Liver (tissue), 3 donors: ENCODE data around the gene PLPPR2.

ENCODE experiments used
- FOXA1 ChIP-seq: IDR thresholded peaks from 2 replicates; pipeline ENCODE4 v1.6.1; 2016; ENCODE audit warnings: antibody characterized with exemption
- GABPA ChIP-seq, 2 donors: IDR thresholded peaks in 1 of 2; conservative IDR thresholded peaks in 1 of 2; 2 replicates each; pipeline ENCODE4 v1.6.1; 2016; ENCODE audit warnings: antibody characterized with exemption in 2 of 2, mild to moderate bottlenecking in 1 of 2, moderate library complexity in 1 of 2
- HNF4G ChIP-seq: IDR thresholded peaks from 2 replicates; pipeline ENCODE4 v1.6.1; 2016; ENCODE audit warnings: antibody characterized with exemption
- JUND ChIP-seq, 2 donors: IDR thresholded peaks; 2 replicates each; pipeline ENCODE4 v1.6.1; 2016; ENCODE audit warnings: antibody characterized with exemption in 2 of 2
- MAX ChIP-seq: IDR thresholded peaks from 2 replicates; pipeline ENCODE4 v1.6.1; 2016; ENCODE audit warnings: antibody characterized with exemption
- NR2F2 ChIP-seq: IDR thresholded peaks from 2 replicates; pipeline ENCODE4 v1.6.1; 2016; ENCODE audit warnings: antibody characterized with exemption
- RAD21 ChIP-seq, 2 donors: IDR thresholded peaks; 2 replicates each; pipeline ENCODE4 v1.6.1; 2016; ENCODE audit warnings: antibody characterized with exemption in 2 of 2, mild to moderate bottlenecking in 2 of 2
- RXRA ChIP-seq, 2 donors: IDR thresholded peaks; 2 replicates each; pipeline ENCODE4 v1.6.1; 2017 to 2018; ENCODE audit warnings: antibody characterized with exemption in 2 of 2, mild to moderate bottlenecking in 1 of 2
- SP1 ChIP-seq: IDR thresholded peaks from 2 replicates; pipeline ENCODE4 v1.6.1; 2018; ENCODE audit warnings: antibody characterized with exemption, mild to moderate bottlenecking
- TAF1 ChIP-seq: conservative IDR thresholded peaks from 2 replicates; pipeline ENCODE4 v1.6.1; 2016; ENCODE audit warnings: antibody characterized with exemption, mild to moderate bottlenecking
- YY1 ChIP-seq: IDR thresholded peaks from 2 replicates; pipeline ENCODE4 v1.6.1; 2016; ENCODE audit warnings: antibody characterized with exemption, mild to moderate bottlenecking
- TF ChIP-seq, protein P1 (sequence below): fragments of 150-350 bp; IDR thresholded peaks from 2 replicates; pipeline ENCODE4 v1.5.1; 2017; ENCODE audit warnings: improper control_type of control experiment, low read depth, low read length; ENCODE audit not compliant: missing input control
- TF ChIP-seq, protein P2 (sequence below): IDR thresholded peaks from 2 replicates; pipeline ENCODE4 v1.6.1; 2016; ENCODE audit warnings: antibody characterized with exemption, mild to moderate bottlenecking
- TF ChIP-seq, protein P3 (sequence below): IDR thresholded peaks from 2 replicates; pipeline ENCODE4 v1.6.1; 2016; ENCODE audit warnings: antibody characterized with exemption
- donor health status: healthy.
- donor health status: healthy.

DNA sequence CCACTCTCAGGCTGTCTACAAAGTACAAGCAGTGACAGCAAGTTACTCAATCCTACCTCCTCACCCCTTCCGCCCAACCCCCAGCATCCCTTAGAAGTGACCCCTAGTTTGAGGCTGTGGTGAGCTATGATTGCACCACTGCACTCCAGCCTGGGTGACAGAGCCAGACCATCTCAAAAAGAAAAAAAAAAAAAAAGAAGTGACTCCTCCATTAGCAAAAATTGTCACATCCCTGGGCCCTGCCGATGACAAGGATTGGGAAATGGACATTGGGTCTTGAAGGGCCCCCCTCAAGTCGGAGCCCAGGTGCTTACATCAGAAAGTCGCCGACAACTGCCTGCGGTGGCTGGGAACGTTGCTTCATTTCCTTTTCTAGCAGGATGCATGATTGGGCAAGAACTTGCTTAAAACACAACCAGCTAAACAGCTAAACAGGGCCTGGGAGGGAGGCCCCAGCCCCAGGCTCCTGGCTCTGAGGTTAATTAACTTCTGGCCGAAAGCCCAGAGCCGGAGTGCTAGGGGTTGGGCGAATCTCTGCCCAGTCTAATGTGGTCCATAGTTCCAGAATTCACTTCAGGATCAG, 31.1 kb upstream of the PLPPR2 start:
- TF ChIP-seq, protein P1, sequence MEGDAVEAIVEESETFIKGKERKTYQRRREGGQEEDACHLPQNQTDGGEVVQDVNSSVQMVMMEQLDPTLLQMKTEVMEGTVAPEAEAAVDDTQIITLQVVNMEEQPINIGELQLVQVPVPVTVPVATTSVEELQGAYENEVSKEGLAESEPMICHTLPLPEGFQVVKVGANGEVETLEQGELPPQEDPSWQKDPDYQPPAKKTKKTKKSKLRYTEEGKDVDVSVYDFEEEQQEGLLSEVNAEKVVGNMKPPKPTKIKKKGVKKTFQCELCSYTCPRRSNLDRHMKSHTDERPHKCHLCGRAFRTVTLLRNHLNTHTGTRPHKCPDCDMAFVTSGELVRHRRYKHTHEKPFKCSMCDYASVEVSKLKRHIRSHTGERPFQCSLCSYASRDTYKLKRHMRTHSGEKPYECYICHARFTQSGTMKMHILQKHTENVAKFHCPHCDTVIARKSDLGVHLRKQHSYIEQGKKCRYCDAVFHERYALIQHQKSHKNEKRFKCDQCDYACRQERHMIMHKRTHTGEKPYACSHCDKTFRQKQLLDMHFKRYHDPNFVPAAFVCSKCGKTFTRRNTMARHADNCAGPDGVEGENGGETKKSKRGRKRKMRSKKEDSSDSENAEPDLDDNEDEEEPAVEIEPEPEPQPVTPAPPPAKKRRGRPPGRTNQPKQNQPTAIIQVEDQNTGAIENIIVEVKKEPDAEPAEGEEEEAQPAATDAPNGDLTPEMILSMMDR: no peak
- TF ChIP-seq, protein P2, sequence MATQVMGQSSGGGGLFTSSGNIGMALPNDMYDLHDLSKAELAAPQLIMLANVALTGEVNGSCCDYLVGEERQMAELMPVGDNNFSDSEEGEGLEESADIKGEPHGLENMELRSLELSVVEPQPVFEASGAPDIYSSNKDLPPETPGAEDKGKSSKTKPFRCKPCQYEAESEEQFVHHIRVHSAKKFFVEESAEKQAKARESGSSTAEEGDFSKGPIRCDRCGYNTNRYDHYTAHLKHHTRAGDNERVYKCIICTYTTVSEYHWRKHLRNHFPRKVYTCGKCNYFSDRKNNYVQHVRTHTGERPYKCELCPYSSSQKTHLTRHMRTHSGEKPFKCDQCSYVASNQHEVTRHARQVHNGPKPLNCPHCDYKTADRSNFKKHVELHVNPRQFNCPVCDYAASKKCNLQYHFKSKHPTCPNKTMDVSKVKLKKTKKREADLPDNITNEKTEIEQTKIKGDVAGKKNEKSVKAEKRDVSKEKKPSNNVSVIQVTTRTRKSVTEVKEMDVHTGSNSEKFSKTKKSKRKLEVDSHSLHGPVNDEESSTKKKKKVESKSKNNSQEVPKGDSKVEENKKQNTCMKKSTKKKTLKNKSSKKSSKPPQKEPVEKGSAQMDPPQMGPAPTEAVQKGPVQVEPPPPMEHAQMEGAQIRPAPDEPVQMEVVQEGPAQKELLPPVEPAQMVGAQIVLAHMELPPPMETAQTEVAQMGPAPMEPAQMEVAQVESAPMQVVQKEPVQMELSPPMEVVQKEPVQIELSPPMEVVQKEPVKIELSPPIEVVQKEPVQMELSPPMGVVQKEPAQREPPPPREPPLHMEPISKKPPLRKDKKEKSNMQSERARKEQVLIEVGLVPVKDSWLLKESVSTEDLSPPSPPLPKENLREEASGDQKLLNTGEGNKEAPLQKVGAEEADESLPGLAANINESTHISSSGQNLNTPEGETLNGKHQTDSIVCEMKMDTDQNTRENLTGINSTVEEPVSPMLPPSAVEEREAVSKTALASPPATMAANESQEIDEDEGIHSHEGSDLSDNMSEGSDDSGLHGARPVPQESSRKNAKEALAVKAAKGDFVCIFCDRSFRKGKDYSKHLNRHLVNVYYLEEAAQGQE: peak; percentile 69
- TF ChIP-seq NR2F2: no peak
- peak; percentile 65 for TF ChIP-seq YY1
- peak; percentile 5 for TF ChIP-seq HNF4G
- TF ChIP-seq RXRA (IDR thresholded peaks at IDR 0.05): peak; percentile 66 to 70
- peak in 1 of 2 donors; percentile 22 for TF ChIP-seq JUND (IDR thresholded peaks at IDR 0.05)
- peak; percentile 51 to 61 for TF ChIP-seq RAD21 (IDR thresholded peaks at IDR 0.05)
- TF ChIP-seq FOXA1: no peak
- TF ChIP-seq, protein P3, sequence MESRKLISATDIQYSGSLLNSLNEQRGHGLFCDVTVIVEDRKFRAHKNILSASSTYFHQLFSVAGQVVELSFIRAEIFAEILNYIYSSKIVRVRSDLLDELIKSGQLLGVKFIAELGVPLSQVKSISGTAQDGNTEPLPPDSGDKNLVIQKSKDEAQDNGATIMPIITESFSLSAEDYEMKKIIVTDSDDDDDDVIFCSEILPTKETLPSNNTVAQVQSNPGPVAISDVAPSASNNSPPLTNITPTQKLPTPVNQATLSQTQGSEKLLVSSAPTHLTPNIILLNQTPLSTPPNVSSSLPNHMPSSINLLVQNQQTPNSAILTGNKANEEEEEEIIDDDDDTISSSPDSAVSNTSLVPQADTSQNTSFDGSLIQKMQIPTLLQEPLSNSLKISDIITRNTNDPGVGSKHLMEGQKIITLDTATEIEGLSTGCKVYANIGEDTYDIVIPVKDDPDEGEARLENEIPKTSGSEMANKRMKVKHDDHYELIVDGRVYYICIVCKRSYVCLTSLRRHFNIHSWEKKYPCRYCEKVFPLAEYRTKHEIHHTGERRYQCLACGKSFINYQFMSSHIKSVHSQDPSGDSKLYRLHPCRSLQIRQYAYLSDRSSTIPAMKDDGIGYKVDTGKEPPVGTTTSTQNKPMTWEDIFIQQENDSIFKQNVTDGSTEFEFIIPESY: peak; percentile 29
- peak; percentile 45 for TF ChIP-seq MAX
- peak; percentile 83 for TF ChIP-seq SP1
- TF ChIP-seq GABPA (IDR thresholded peaks at IDR 0.05 in 1 of 2, conservative IDR thresholded peaks at IDR 0.05 in 1 of 2): peak; percentile 38 to 77
- no peak for TF ChIP-seq TAF1
